Measurements from ENCODE around the gene FOXO6.

- TF ChIP-seq, protein P1, sequence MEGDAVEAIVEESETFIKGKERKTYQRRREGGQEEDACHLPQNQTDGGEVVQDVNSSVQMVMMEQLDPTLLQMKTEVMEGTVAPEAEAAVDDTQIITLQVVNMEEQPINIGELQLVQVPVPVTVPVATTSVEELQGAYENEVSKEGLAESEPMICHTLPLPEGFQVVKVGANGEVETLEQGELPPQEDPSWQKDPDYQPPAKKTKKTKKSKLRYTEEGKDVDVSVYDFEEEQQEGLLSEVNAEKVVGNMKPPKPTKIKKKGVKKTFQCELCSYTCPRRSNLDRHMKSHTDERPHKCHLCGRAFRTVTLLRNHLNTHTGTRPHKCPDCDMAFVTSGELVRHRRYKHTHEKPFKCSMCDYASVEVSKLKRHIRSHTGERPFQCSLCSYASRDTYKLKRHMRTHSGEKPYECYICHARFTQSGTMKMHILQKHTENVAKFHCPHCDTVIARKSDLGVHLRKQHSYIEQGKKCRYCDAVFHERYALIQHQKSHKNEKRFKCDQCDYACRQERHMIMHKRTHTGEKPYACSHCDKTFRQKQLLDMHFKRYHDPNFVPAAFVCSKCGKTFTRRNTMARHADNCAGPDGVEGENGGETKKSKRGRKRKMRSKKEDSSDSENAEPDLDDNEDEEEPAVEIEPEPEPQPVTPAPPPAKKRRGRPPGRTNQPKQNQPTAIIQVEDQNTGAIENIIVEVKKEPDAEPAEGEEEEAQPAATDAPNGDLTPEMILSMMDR (IDR thresholded peaks at IDR 0.05) = no peak
- TF ChIP-seq MXI1 (IDR thresholded peaks at IDR 0.05; ENCODE audit: low read depth, low read length) = no peak
- TF ChIP-seq EP300 (IDR thresholded peaks at IDR 0.05; ENCODE audit: borderline replicate concordance in 1 of 2, low read depth in 1 of 2, low read length in 1 of 2) = no peak
- no peak for TF ChIP-seq POLR2AphosphoS5 (IDR thresholded peaks at IDR 0.05; ENCODE audit: low read depth, low read length)
- no peak for TF ChIP-seq TEAD4 (IDR thresholded peaks at IDR 0.05; ENCODE audit: borderline replicate concordance, insufficient read depth)
- no peak for TF ChIP-seq TAF1 (IDR thresholded peaks at IDR 0.05; ENCODE audit: borderline replicate concordance, low read depth, low read length)
- TF ChIP-seq RAD21 (IDR thresholded peaks at IDR 0.05; ENCODE audit: low read length) = no peak
- no peak for TF ChIP-seq EZH2phosphoT487 (IDR thresholded peaks at IDR 0.05; ENCODE audit: borderline replicate concordance, low read depth)
- no peak for TF ChIP-seq MEF2A (IDR thresholded peaks at IDR 0.05; ENCODE audit: borderline replicate concordance, low read depth)
Measured at GRCh38 chr1:41425369-41425768, 64.1 kb downstream of the FOXO6 start.
